Keratinocyte (primary cell): ENCODE data around the gene MYO15B.

ENCODE experiments used
- CTCF ChIP-seq, 3 experiments: IDR thresholded peaks in 1 of 3; conservative IDR thresholded peaks in 1 of 3; optimal IDR thresholded peaks in 1 of 3; 2 replicates in 2 of 3; 3 replicates in 1 of 3; pipeline versions ENCODE3 to v1.5.1; 2011; ENCODE audit warnings: low read length in 3 of 3, mild to moderate bottlenecking in 3 of 3, moderate library complexity in 2 of 3, control low read depth in 1 of 3, inconsistent platforms in 1 of 3; ENCODE audit not compliant: insufficient read depth in 2 of 3; ENCODE audit errors: extremely low read depth in 1 of 3
- EZH2 ChIP-seq: IDR thresholded peaks from one replicate; pipeline ENCODE4 v1.6.1; 2012; ENCODE audit warnings: inconsistent platforms, mild to moderate bottlenecking, low read length, moderate library complexity

GRCh38 chr17:75540923-75541503, 46.6 kb upstream of the MYO15B start:
- TF ChIP-seq CTCF (optimal IDR thresholded peaks at IDR 0.05 in 1 of 3, IDR thresholded peaks at IDR 0.05 in 1 of 3, conservative IDR thresholded peaks at IDR 0.05 in 1 of 3; ENCODE audit: extremely low read depth in 1 of 3, insufficient read depth in 2 of 3, low read length in 3 of 3): no peak
- TF ChIP-seq EZH2: no peak
